Dermis microvascular lymphatic vessel endothelial cell (primary cell): Measurements from ENCODE around the gene ARHGAP29. TPM values are rescaled to one million over a fixed set of nuclear protein-coding genes. Genes with fewer than 3 reads are reported as not detected.

Experiments
- DNase-seq, 2 donors: peaks; one replicate each; pipeline versions ENCODE4 v3.0.0 to v3.0.0-alpha.2; 2010; ENCODE audit warnings: low read depth in 2 of 2
- total RNA-seq: library from RNA; depleted of rRNA; stranded (reverse); fragments of >200 nt; gene quantifications from 2 replicates; pipeline ENCODE4 v1.2.1, GENCODE V29; 2014

The ARHGAP29 gene
- total RNA-seq, 1 donor from 2014 or later, result 171 TPM

DNA sequence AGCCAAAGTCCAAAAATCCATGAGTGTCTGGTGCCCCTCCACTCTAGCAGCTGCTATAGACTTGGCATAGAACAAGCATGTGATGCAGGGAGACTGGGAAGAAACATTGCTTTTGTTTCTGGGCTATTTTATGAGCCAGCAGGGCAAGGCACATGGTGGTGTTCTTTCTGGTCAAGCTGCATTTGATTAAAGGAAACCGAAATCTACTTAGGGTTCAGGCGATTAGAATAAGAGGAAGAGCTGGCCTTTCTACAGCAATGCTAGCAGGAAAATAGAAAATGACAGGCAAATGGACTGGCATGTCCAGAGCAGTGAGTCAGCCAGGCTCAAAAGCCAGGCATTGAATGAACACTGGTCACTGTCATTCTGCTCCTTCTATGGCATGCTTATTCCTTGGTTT, 28.5 kb upstream of the ARHGAP29 start:
- DNase-seq, result peak in 1 of 2 donors; percentile 80

DNA sequence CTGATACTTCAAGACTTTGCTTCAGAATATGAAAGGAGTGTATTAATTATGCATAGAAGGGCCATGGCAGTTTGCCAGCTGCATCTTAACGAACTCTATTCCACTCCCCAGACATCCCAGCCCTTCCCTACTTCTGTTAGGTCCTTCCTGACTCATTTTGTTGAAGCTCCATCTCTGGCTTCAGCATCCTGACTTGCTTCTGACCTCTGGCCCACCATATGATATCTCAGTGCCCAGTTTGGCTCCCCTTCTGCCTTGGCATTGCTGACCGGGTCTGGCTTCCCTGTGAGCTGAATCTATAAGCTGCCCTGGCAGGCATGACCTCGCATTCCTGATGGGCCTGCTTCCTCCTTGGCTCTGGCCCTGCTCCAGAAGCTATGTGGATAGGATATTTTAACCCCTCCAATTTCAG, 27.6 kb upstream of the ARHGAP29 start:
- peak in 1 of 2 donors; percentile 67 for DNase-seq

DNA sequence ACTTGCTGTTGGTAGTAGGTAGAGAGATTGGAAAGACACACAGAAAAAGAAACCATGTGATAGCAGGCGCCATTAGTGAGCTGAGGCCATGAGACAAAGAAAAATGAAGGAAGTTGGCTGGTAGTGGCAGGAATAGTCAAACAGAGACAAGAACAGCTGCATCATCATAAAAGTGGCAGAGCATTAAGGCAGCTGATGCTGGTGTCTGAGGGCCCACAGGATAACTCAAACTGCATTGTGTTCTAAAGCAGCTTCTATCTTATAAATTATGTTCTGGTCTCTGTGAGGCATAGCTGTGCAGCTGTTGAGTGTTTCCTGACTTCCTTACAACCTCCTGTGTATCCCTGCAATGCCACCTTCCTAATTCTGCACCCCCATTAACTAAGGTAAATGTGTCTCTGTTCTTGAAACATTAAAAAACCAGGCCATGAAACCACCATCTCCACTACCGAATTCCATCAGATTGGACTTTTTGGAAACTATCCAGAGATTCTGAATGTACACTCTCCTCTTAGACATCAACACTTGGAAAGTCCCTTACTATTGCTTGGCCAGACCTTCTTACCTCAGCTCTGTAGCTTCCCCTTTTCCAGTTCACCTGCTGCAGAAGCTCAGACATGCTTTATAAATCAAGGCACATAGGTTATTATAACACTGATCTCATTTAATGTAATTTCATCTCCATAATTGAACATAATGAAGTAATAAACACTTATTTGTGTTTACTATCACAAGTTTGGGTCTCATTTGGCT, 23.4 kb upstream of the ARHGAP29 start:
- DNase-seq, result no peak

GRCh38 chr1:94259635-94260289, 22.4 kb upstream of the ARHGAP29 start:
- DNase-seq, result peak in 1 of 2 donors; percentile 40

DNA sequence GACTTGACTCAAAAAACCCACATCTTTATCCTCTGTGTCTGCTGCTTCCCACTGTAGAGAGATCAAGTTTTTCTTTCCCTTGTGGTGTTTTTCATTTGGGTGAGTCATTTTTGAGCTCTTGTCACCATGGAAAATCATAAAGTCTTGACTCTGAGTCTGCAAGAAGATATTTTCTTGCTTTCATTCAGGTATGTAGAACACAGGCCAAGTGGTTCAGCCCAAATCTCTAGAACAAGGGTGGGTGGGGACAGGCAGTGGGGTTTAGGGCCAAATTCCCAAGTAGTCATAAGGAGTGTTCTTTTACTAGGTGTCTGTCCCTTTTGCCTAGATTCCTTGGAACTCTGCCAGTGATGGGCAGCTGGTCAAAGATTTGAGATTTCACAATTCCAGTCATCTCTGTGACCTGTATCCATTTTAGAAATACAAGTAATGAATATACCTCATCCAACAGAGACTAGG, 21.5 kb upstream of the ARHGAP29 start:
- peak; percentile 79 to 83 for DNase-seq

DNA sequence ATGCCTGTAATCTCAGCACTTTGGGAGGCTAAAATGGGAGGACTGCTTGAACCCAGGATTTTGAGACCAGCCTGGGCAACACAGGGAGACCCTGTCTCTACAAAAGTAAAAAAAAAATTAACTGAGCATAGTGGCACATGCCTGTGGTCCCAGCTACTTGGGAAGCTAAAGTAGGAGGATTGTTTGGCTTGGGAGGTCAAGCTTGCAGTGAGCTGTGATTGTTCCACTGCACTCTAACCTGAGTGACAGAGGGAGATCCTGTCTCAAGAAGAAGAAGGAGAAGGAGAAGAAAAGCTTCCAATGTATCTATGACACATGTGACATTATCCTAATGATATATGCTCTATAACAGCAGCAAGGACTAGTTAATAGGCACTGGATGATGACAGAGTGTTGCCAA, 20.1 kb upstream of the ARHGAP29 start:
- DNase-seq, result no peak

GRCh38 chr1:94255476-94255875, 18.1 kb upstream of the ARHGAP29 start:
- peak in 1 of 2 donors; percentile 63 for DNase-seq

GRCh38 chr1:94254073-94254810, 16.9 kb upstream of the ARHGAP29 start:
- DNase-seq, result peak in 1 of 2 donors; percentile 67

GRCh38 chr1:94253456-94254017, 16.2 kb upstream of the ARHGAP29 start:
- DNase-seq, result no peak

DNA sequence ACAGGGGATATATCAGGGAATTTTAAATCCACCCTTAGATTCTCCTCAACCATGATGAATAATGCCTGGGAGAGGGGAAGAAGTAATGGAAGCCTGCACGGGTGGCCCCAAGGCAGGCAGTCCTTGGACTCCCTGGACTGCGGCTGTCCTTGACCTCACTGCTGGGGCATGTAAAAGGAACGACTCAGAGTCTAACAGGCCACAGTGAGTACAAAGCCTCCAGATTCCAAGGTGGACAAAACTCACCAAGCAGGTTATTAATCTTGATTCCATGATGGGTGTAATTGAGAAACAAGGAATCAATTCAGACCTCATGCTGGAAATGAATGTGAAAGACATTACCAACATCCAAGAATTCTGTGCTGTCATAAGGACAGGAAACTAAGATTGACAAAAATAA, 13.0 kb upstream of the ARHGAP29 start:
- DNase-seq, result no peak

- no peak for DNase-seq
Measured at GRCh38 chr1:94248956-94249688, 11.7 kb upstream of the ARHGAP29 start.

- DNase-seq, result peak; percentile 60 to 91
Measured at GRCh38 chr1:94247138-94248094, 10.0 kb upstream of the ARHGAP29 start.

DNA sequence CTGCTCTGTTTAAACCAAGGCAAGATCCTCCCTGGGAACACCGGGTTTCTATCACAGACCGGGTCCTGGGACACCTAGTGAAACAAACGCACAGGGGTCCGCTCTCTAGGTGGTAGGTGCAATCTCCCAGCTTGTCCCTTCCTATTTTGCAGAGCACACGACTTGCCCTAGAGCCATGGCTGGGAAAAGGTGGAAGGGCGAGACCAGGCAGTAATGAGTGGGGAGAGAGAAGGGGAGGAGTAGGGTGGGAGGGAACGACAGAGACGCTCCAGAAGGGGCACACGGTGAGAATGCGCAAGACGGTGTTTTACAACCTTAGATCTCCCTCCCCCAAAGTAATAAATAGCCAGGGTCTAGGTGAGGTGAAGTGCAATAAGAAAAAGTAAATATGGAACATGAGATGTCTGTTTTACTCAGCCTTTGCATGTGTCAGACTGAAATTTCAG, 9.3 kb upstream of the ARHGAP29 start:
- DNase-seq, result peak in 1 of 2 donors; percentile 60

DNA sequence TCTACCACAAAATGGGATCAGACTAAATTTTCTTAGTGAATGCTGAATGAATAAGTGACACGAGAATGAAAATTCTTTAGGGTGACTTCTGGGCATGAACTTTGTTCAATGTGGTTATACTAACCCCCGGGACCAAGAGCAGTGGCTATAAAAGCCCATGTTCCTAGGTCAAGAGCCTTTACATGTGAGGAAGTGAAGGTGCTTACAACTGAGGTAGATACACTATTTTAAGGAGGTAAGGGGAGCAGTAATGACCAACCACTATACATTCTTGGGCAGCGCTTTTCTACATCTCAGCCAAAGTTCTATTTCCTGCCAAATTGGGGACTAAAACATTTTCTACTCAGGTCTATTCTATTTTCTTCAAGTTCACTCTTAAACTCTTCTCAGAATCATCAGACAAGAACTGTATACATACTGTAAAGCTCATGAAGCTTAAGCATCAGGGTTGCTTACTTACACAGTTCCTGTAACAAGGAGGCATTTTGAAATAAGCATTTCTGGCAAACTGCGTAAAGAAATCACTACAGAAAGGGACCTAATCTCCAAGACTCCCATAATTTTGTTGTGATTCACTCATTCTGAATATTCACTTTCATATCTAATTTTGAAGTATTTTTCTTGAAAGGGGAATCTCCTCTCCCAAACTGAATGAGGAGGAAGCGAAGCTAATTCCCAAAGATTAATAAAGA, 8.5 kb upstream of the ARHGAP29 start:
- no peak for DNase-seq

DNA sequence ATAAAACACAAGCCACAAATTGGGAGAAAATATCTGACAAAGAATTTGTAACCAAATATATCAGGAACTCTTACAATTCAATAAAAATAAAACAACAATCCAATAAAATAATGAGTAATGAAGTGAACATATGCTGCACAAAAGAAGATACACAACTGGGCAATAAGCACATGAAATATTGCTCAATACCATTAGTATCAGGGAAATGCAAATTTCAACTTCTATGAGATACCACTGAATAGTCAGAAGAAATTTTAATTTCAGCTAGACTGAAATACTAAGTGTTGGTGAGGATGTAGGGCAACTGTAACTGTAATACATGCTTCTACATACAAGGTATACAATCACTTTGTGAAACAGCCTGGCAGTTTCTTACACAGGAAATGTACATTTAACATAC, 7.4 kb upstream of the ARHGAP29 start:
- no peak for DNase-seq

DNA sequence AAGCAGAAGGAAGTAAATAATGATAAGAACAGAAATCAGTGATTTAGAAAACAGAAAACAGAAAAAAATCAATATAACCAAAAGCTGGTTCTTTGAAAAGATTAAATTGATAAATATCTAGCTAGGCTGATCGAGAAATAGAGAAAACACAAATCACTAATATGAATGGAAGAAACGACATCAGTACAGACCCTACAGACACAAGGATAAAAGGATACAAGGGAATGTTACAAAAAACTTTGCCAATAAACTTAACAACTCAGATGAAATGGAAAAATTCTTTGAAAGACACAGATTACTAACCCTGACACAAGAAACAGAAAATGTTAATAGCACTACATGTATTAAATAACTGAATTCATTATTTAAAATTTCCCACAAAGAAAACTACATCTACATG, 6.3 kb upstream of the ARHGAP29 start:
- DNase-seq, result no peak

GRCh38 chr1:94240822-94241221, 3.4 kb upstream of the ARHGAP29 start:
- peak in 1 of 2 donors; percentile 63 for DNase-seq

- no peak for DNase-seq
Measured at GRCh38 chr1:94239796-94240195, 2.4 kb upstream of the ARHGAP29 start.

GRCh38 chr1:94239051-94239450, 1.7 kb upstream of the ARHGAP29 start:
- DNase-seq, result no peak
